GM12875 (cell line): ENCODE data around the gene TMC8.

ENCODE experiments used
- H3K4me3 ChIP-seq: one replicate; pipeline ENCODE4 v1.5.1; 2011; ENCODE audit warnings: low read depth, low read length, control low read depth
- CTCF ChIP-seq: IDR thresholded peaks from 2 replicates; pipeline ENCODE4 v1.5.1; 2011; ENCODE audit warnings: low read depth, mild to moderate bottlenecking, control low read depth, inconsistent platforms, low read length, moderate library complexity, borderline replicate concordance; ENCODE audit not compliant: insufficient read depth

The TMC8 gene

GRCh38 chr17:78120971-78121800 is 9.4 kb upstream of the TMC8 start:
- no peak for TF ChIP-seq CTCF
- H3K4me3 ChIP-seq, result peak overlapping the region; percentile 41

- H3K4me3 ChIP-seq, result peak overlapping the region; percentile 41
These were observed 8.8 kb upstream of the TMC8 start for GRCh38 chr17:78121801-78122215.

GRCh38 chr17:78122216-78122930 is 8.2 kb upstream of the TMC8 start:
- H3K4me3 ChIP-seq, result peak overlapping the region; percentile 41

More at GRCh38 chr17:78121801-78122215, 8.8 kb upstream of the TMC8 start:
- TF ChIP-seq CTCF, result no peak

GRCh38 chr17:78122931-78123249 is 7.7 kb upstream of the TMC8 start:
- no peak overlapping the region for H3K4me3 ChIP-seq
- TF ChIP-seq CTCF, result no peak

More at GRCh38 chr17:78122216-78122930, 8.2 kb upstream of the TMC8 start:
- TF ChIP-seq CTCF, result no peak

- no peak for TF ChIP-seq CTCF
- no peak overlapping the region for H3K4me3 ChIP-seq
These were observed 7.2 kb upstream of the TMC8 start for GRCh38 chr17:78123258-78123929.

GRCh38 chr17:78124081-78124835 is 6.3 kb upstream of the TMC8 start:
- peak overlapping the region; percentile 75 for H3K4me3 ChIP-seq
- no peak for TF ChIP-seq CTCF
